Adrenal gland (tissue), 12 donors: ENCODE measurements around the gene CSH2. TPM values are rescaled to one million over a fixed set of nuclear protein-coding genes. Genes with fewer than 3 reads are reported as not detected.

Experiments used
- DNase-seq, 7 donors: peaks; one replicate each; pipeline ENCODE4 v3.0.0-alpha.2; 2019 to 2020
- H3K27ac ChIP-seq, 5 donors: fragments of 200-600 bp; sonication (generic) in 4 of 5; 1 replicate in 3 of 5; 2 replicates in 2 of 5; pipeline versions ENCODE4 v1.5.1 to v1.8.0; 2016 to 2020; ENCODE audit warnings: mild to moderate bottlenecking in 1 of 5
- H3K27me3 ChIP-seq: fragments of 200-600 bp; 2 replicates; pipeline ENCODE4 v1.8.0; 2021
- H3K36me3 ChIP-seq, 2 donors: fragments of 200-600 bp; replicated peaks in 1 of 2; 1 replicate in 1 of 2; 2 replicates in 1 of 2; pipeline versions ENCODE4 v1.5.1 to v1.8.0; 2018 to 2022
- H3K4me1 ChIP-seq, 2 donors: fragments of 200-600 bp; replicated peaks in 1 of 2; 1 replicate in 1 of 2; 2 replicates in 1 of 2; pipeline versions ENCODE4 v1.5.1 to v1.8.0; 2018 to 2021
- H3K4me3 ChIP-seq, 4 donors: fragments of 200-600 bp; sonication (generic) in 3 of 4; one replicate each; pipeline ENCODE4 v1.5.1; 2016 to 2018
- H3K9me3 ChIP-seq, 3 donors: fragments of 200-600 bp; sonication (generic) in 1 of 3; replicated peaks in 1 of 3; 1 replicate in 2 of 3; 2 replicates in 1 of 3; pipeline versions ENCODE4 v1.5.1 to v1.8.0; 2016 to 2021
- CTCF ChIP-seq, 6 experiments: fragments of 450-650 bp in 4 of 6; fragments of 200-600 bp in 2 of 6; sonication (generic) in 1 of 6; IDR thresholded peaks; 1 replicate in 5 of 6; 2 replicates in 1 of 6; pipeline versions ENCODE4 v1.5.1 to v1.8.0; 2016 to 2021; ENCODE audit warnings: antibody characterized with exemption in 6 of 6, mild to moderate bottlenecking in 2 of 6, moderate library complexity in 1 of 6
- POLR2A ChIP-seq, 2 donors: fragments of 450-650 bp; IDR thresholded peaks; one replicate each; pipeline ENCODE4 v1.6.1; 2017; ENCODE audit warnings: antibody characterized with exemption in 2 of 2, mild to moderate bottlenecking in 2 of 2, moderate library complexity in 1 of 2
- WGBS, 4 donors: extraction: QIAGEN DNeasy Blood & Tissue Kit in 2 of 4; methylation state at CpG; one replicate each; pipeline versions ENCODE4 v1.1.5 to v1.1.7; 2013 to 2017; 5-methylcytosine and 5-hydroxymethylcytosine counted together
- intact Hi-C, 2 donors: fragments of 100-400 bp; cut with DNase I; formaldehyde crosslinking; loops; one replicate each; pipeline versions ENCODE4 v1.14.1 to v1.15.0; 2022 to 2023
- polyA plus RNA-seq, 3 donors: library from polyadenylated mRNA; stranded (reverse); fragments of 200-250 nt in 2 of 3; fragments of 350-450 nt in 1 of 3; fragmentation: Illumina TruSeq in 1 of 3; extraction: RNeasy Lipid Tissue Mini Kit (QIAGEN cat#74804) in 1 of 3; gene quantifications; one replicate each; pipeline ENCODE4 v1.2.3, GENCODE V29; 2013 to 2014
- small RNA-seq, 2 donors: library from RNA; depleted of rRNA; stranded (forward); fragments of <200 nt; gene quantifications; one replicate each; pipeline ENCODE3, GENCODE V24; 2016
- total RNA-seq, 9 donors: library from RNA; depleted of rRNA in 4 of 9; stranded (reverse); fragments of >200 nt in 4 of 9; fragments of 120-200 nt in 1 of 9; fragmentation: NEBNext Ultra II Directional in 1 of 9; extraction: Animal tissue kit (Norgen Biotek cat#: 25700) in 1 of 9; gene quantifications; one replicate each; pipeline versions ENCODE4 v1.1.0 to v1.2.4, GENCODE V29; 2013 to 2023
- donor health status: healthy with polysubstance abuse.
- donor health status: Bipolar disorder and iron deficiency.
- donor health status: DM: yes; HTN: yes; CAD: no.
- donor health status: DM: no; HTN: no; CAD: no.
- donor health status: DM: no; HTN: no; CAD: no.
- donor health status: DM: yes; HTN: yes; CAD: no.

CSH2 gene
- total and polyA plus RNA-seq, 12 donors, result 0.61 TPM; not detected in 11

DNA sequence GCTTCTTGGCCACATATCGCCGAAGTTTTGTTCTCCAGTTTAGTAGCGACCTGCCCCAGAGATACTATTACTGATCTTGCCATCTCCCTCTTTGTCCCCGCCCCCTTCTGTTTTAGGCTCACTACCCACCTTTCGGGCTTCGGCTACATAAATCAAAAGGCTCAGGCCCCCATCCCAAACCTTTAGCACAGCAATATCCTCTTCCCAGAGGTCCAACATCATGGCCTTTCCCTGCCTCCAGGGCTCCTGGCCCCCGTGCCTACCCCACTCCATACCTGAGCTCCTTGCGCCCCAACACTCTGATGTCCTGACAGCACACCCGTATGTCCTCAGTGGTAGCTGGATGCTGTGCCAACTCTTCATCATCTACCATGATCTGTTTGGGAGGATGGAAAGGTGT, 49.1 kb downstream of the CSH2 start:
- WGBS, 4 donors, result 92 to 96% (median 95%) methylated on average over 9 of the region's 9 CpGs
- Histone ChIP-seq H3K36me3 (peaks cover 0 to 70% of the 10 kb centered on the region in 2 donors), H3K27ac (no peak overlapping the region)

DNA sequence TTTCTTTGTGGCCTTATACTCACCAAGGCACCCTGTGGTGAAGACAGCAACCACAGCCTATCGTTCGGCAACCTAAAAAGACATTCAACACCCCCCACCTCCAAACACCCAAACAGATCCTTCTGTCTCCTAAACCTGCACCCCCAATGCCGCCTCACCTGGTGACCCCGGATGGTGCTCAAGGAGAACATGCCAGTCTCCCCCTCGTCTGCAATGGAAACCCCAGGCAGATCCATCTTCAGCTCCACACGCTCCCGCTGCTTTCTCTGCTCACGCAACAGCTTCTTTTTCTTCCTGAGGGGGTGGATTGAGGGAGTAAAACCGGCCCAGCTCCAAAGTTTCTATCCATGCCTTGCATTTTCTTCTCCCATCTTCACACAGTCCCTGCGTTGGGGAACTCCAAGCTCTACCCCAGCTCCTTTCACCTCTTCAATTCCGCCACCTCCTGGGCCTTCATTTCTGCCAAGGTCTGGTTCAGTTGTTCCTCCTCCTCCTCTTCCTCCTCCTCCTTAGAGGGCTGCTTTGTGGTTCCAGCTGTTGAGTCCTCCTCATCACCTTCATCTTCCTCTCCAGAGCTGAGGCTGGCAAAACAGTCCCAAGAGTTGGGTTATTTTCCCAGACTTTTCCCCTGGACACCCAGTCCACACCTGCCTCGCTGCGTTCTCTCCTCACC, 49.7 kb downstream of the CSH2 start:
- H3K36me3 ChIP-seq, result peaks cover 0 to 70% of the 10 kb centered on the region in 2 donors
- no peak for TF ChIP-seq CTCF (IDR thresholded peaks at IDR 0.05)
- TF ChIP-seq POLR2A (IDR thresholded peaks at IDR 0.05), result no peak
- no peaks in the 10 kb centered on the region for H3K9me3 ChIP-seq
- H3K27me3 ChIP-seq, result no peaks in the 10 kb centered on the region
- H3K27ac ChIP-seq, result no peak overlapping the region
- WGBS, 4 donors, result 91 to 95% (median 94%) methylated on average over 13 of the region's 13 CpGs
- intact Hi-C loops, result no loop called here
- H3K4me1 ChIP-seq, result peaks cover 8 to 18% of the 10 kb centered on the region in 2 donors
- DNase-seq, result no peak
- no peak overlapping the region for H3K4me3 ChIP-seq

More for the DNA sequence above, 49.1 kb downstream of the CSH2 start:
- no peak for TF ChIP-seq POLR2A (IDR thresholded peaks at IDR 0.05)
- TF ChIP-seq CTCF (IDR thresholded peaks at IDR 0.05), result no peak
- no peak overlapping the region for H3K4me3 ChIP-seq
- no peak for DNase-seq
- no peaks in the 10 kb centered on the region for H3K9me3 ChIP-seq
- no peaks in the 10 kb centered on the region for H3K27me3 ChIP-seq
- peaks cover 8 to 23% of the 10 kb centered on the region in 2 donors for H3K4me1 ChIP-seq
- intact Hi-C loops, result no loop called here

GRCh38 chr17:63822537-63822936, 50.9 kb downstream of the CSH2 start:
- no peak overlapping the region for H3K4me3 ChIP-seq
- TF ChIP-seq CTCF (IDR thresholded peaks at IDR 0.05) (no peak), POLR2A (IDR thresholded peaks at IDR 0.05) (no peak)
- no peak overlapping the region for H3K27ac ChIP-seq
- no peaks in the 10 kb centered on the region for H3K27me3 ChIP-seq
- no peaks in the 10 kb centered on the region for H3K9me3 ChIP-seq
- peaks cover 0 to 83% of the 10 kb centered on the region in 2 donors for H3K36me3 ChIP-seq
- peaks cover 0 to 9% of the 10 kb centered on the region in 2 donors for H3K4me1 ChIP-seq
- no peak for DNase-seq
- intact Hi-C loops, result no loop called here

Small RNA genes lying within 50 kb of the gene (small RNA-seq; reads per million reads assigned to genes)
- gene AC040958.1, result 0 reads per million in 2 donors
- 0 reads per million in 2 donors for gene AC127029.1
- gene GH1, result 0 reads per million in 2 donors

Other genes with a start within 250 kb of the CSH2 start
- 10 to 100 TPM in 7 of 9 donors, 1 to 10 TPM in 2; 6.3 to 20.1 (median 11.9) TPM for gene LIMD2, start 173.6 kb downstream of the CSH2 start, total RNA-seq
- 10 to 100 TPM in 2 of 3 donors, 1 to 10 TPM in 1; 2.5 to 76.3 (median 34.6) TPM for gene LIMD2, start 173.6 kb downstream of the CSH2 start, polyA plus RNA-seq
- 10 to 100 TPM; 16.7 to 91.1 (median 37.4) TPM for gene STRADA, start 131.9 kb downstream of the CSH2 start, total RNA-seq
- 10 to 100 TPM; 34.5 to 67.6 (median 53.9) TPM for gene STRADA, start 131.9 kb downstream of the CSH2 start, polyA plus RNA-seq
- gene CCDC47, start 100.1 kb downstream of the CSH2 start, total RNA-seq, result 100 to 1,000 TPM in 4 of 9 donors, 10 to 100 TPM in 5; 46.8 to 148 (median 98.1) TPM
- gene CCDC47, start 100.1 kb downstream of the CSH2 start, polyA plus RNA-seq, result 100 to 1,000 TPM in 1 of 3 donors, 10 to 100 TPM in 2; 24.2 to 216 (median 29.0) TPM
- 10 to 100 TPM; 45.0 to 99.8 (median 82.5) TPM for gene DDX42, start 99.5 kb downstream of the CSH2 start, total RNA-seq
- gene DDX42, start 99.5 kb downstream of the CSH2 start, polyA plus RNA-seq, result 100 to 1,000 TPM in 1 of 3 donors, 10 to 100 TPM in 2; 80.3 to 109 (median 88.8) TPM
- gene PSMC5, start 46.2 kb downstream of the CSH2 start, total RNA-seq, result 100 to 1,000 TPM in 5 of 9 donors, 10 to 100 TPM in 4; 64.1 to 167 (median 125) TPM
- gene PSMC5, start 46.2 kb downstream of the CSH2 start, polyA plus RNA-seq, result 100 to 1,000 TPM; 232 to 273 (median 247) TPM
- gene FTSJ3, start 46.0 kb downstream of the CSH2 start, total RNA-seq, result 10 to 100 TPM; 32.4 to 56.1 (median 42.9) TPM
- 10 to 100 TPM; 19.4 to 54.1 (median 44.9) TPM for gene FTSJ3, start 46.0 kb downstream of the CSH2 start, polyA plus RNA-seq
- 100 to 1,000 TPM in 4 of 9 donors, 10 to 100 TPM in 5; 41.9 to 185 (median 85.0) TPM for gene SMARCD2, start 31.0 kb downstream of the CSH2 start, total RNA-seq
- 10 to 100 TPM; 43.1 to 53.7 (median 52.7) TPM for gene SMARCD2, start 31.0 kb downstream of the CSH2 start, polyA plus RNA-seq
- gene GH2, start 8.3 kb upstream of the CSH2 start, total RNA-seq, result not detected
- gene GH2, start 8.3 kb upstream of the CSH2 start, polyA plus RNA-seq, result not detected
- 1 to 10 TPM in 1 of 9 donors, not detected in 8; 1.4 TPM for gene CSH1, start 22.9 kb upstream of the CSH2 start, total RNA-seq
- gene CSH1, start 22.9 kb upstream of the CSH2 start, polyA plus RNA-seq, result not detected
- gene CSHL1, start 37.6 kb upstream of the CSH2 start, total RNA-seq, result not detected
- not detected for gene CSHL1, start 37.6 kb upstream of the CSH2 start, polyA plus RNA-seq
- not detected for gene GH1, start 45.2 kb upstream of the CSH2 start, total RNA-seq
- gene GH1, start 45.2 kb upstream of the CSH2 start, polyA plus RNA-seq, result not detected
- gene CD79B, start 58.7 kb upstream of the CSH2 start, total RNA-seq, result 1 to 10 TPM in 7 of 9 donors, under 1 TPM in 1, not detected in 1; 0.69 to 4.5 (median 2.2) TPM
- 1 to 10 TPM; 1.7 to 3.0 (median 2.5) TPM for gene CD79B, start 58.7 kb upstream of the CSH2 start, polyA plus RNA-seq
- gene SCN4A, start 99.2 kb upstream of the CSH2 start, total RNA-seq, result 1 to 10 TPM in 8 of 9 donors, under 1 TPM in 1; 0.30 to 4.2 (median 1.5) TPM
- 1 to 10 TPM in 2 of 3 donors, under 1 TPM in 1; 0.42 to 1.9 (median 1.4) TPM for gene SCN4A, start 99.2 kb upstream of the CSH2 start, polyA plus RNA-seq
- 1 to 10 TPM in 1 of 9 donors, under 1 TPM in 6, not detected in 2; 0.26 to 1.8 (median 0.57) TPM for gene PRR29, start 124.7 kb upstream of the CSH2 start, total RNA-seq
- gene PRR29, start 124.7 kb upstream of the CSH2 start, polyA plus RNA-seq, result under 1 TPM; 0.05 to 0.72 (median 0.71) TPM
- 10 to 100 TPM; 16.6 to 42.2 (median 18.7) TPM for gene ICAM2, start 147.0 kb upstream of the CSH2 start, total RNA-seq
- 10 to 100 TPM in 2 of 3 donors, 1 to 10 TPM in 1; 9.6 to 40.5 (median 35.0) TPM for gene ICAM2, start 147.0 kb upstream of the CSH2 start, polyA plus RNA-seq